Measurements from ENCODE around the gene EPB41L4B. TPM values are rescaled to one million over a fixed set of nuclear protein-coding genes. Genes with fewer than 3 reads are reported as not detected.

Gene EPB41L4B
- total RNA-seq, 1 experiment from 2014 or later: 8.1 TPM

DNA sequence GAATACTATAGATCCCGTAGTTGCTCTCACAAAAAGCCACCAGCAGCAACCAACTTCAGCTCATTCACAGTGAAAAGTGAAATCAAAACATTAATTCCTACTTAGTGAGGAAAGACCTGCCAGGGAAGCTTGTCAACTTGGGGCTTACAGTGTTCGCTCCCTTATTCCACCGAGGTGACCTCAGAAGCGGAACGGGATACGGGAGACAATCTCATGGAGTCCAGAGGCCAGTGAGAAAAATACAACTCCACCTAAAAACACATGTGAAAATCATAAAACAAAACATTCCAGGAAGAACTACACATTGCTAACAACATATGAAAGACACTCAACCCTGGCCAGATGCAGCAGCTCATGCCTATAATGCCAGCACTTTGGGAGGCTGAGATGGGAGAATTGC is 11.6 kb downstream of the EPB41L4B start:
- no peak for ATAC-seq
- Histone ChIP-seq H3K9ac (ENCODE audit: low read length) (no peak overlapping the region), H3K4me3 (replicated peaks in 1 of 2; ENCODE audit: low read depth in 1 of 2, low read length in 2 of 2) (no peak overlapping the region), H3K27ac (ENCODE audit: low read depth, low read length) (no peak overlapping the region), H3K79me2 (ENCODE audit: insufficient read depth, low read length) (peaks cover 28% of the 10 kb centered on the region), H3K27me3 (ENCODE audit: insufficient read depth, low read length) (no peaks in the 10 kb centered on the region), H3K9me3 (ENCODE audit: control insufficient read depth in 1 of 2, insufficient read depth in 1 of 2, low read depth in 1 of 2, low read length in 2 of 2) (no peaks in the 10 kb centered on the region), H3K4me2 (ENCODE audit: low read length) (no peak overlapping the region), H3K36me3 (ENCODE audit: control insufficient read depth in 1 of 2, insufficient read depth in 2 of 2, low read length in 2 of 2) (no peaks in the 10 kb centered on the region), H3K9me2 (ENCODE audit: insufficient read depth) (no peaks in the 10 kb centered on the region), H4K20me1 (ENCODE audit: insufficient read depth) (no peaks in the 10 kb centered on the region), H3K4me1 (ENCODE audit: control insufficient read depth in 1 of 2, insufficient read depth in 2 of 2, low read length in 2 of 2) (peaks cover 22 to 53% of the 10 kb centered on the region in 2 experiments), H2AFZ (ENCODE audit: low read depth, low read length, poor library complexity, severe bottlenecking) (no peak overlapping the region)
- TF ChIP-seq, protein P1, sequence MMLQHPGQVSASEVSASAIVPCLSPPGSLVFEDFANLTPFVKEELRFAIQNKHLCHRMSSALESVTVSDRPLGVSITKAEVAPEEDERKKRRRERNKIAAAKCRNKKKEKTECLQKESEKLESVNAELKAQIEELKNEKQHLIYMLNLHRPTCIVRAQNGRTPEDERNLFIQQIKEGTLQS (IDR thresholded peaks at IDR 0.05): no peak
- TF ChIP-seq, protein P2, sequence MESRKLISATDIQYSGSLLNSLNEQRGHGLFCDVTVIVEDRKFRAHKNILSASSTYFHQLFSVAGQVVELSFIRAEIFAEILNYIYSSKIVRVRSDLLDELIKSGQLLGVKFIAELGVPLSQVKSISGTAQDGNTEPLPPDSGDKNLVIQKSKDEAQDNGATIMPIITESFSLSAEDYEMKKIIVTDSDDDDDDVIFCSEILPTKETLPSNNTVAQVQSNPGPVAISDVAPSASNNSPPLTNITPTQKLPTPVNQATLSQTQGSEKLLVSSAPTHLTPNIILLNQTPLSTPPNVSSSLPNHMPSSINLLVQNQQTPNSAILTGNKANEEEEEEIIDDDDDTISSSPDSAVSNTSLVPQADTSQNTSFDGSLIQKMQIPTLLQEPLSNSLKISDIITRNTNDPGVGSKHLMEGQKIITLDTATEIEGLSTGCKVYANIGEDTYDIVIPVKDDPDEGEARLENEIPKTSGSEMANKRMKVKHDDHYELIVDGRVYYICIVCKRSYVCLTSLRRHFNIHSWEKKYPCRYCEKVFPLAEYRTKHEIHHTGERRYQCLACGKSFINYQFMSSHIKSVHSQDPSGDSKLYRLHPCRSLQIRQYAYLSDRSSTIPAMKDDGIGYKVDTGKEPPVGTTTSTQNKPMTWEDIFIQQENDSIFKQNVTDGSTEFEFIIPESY (IDR thresholded peaks at IDR 0.05; ENCODE audit: extremely low read depth, insufficient replicate concordance, low read length): no peak
- TF ChIP-seq ZFX (IDR thresholded peaks at IDR 0.05): no peak
- TF ChIP-seq TCF7L2 (IDR thresholded peaks at IDR 0.05; ENCODE audit: borderline replicate concordance, extremely low read depth, insufficient read depth, insufficient read length): no peak
- no peak for TF ChIP-seq FOSL1 (IDR thresholded peaks at IDR 0.05; ENCODE audit: low read depth)
- TF ChIP-seq ELF1 (IDR thresholded peaks at IDR 0.05; ENCODE audit: borderline replicate concordance, low read depth): no peak
- TF ChIP-seq CBX3 (IDR thresholded peaks at IDR 0.05; ENCODE audit: low read depth): no peak
- TF ChIP-seq SP1 (IDR thresholded peaks at IDR 0.05; ENCODE audit: low read depth): no peak
- no peak for TF ChIP-seq ZNF274 (IDR thresholded peaks at IDR 0.05; ENCODE audit: low read depth, low read length)
- TF ChIP-seq JUND (IDR thresholded peaks at IDR 0.05): no peak
- no peak for TF ChIP-seq RAD21 (IDR thresholded peaks at IDR 0.05; ENCODE audit: low read depth)
- TF ChIP-seq YY1 (IDR thresholded peaks at IDR 0.05; ENCODE audit: extremely low read depth, insufficient replicate concordance, low read depth, low read length): no peak
- no peak for TF ChIP-seq CEBPB (IDR thresholded peaks at IDR 0.05; ENCODE audit: low read depth)
- TF ChIP-seq EZH2 (IDR thresholded peaks at IDR 0.05): no peak
- no peak for TF ChIP-seq POLR2A (IDR thresholded peaks at IDR 0.05; ENCODE audit: borderline replicate concordance, extremely low read depth, insufficient read depth, insufficient read length)
- no peak for TF ChIP-seq SRF (IDR thresholded peaks at IDR 0.05; ENCODE audit: low read depth)
- TF ChIP-seq SIN3A (IDR thresholded peaks at IDR 0.05; ENCODE audit: low read depth): no peak
- TF ChIP-seq, protein P3, sequence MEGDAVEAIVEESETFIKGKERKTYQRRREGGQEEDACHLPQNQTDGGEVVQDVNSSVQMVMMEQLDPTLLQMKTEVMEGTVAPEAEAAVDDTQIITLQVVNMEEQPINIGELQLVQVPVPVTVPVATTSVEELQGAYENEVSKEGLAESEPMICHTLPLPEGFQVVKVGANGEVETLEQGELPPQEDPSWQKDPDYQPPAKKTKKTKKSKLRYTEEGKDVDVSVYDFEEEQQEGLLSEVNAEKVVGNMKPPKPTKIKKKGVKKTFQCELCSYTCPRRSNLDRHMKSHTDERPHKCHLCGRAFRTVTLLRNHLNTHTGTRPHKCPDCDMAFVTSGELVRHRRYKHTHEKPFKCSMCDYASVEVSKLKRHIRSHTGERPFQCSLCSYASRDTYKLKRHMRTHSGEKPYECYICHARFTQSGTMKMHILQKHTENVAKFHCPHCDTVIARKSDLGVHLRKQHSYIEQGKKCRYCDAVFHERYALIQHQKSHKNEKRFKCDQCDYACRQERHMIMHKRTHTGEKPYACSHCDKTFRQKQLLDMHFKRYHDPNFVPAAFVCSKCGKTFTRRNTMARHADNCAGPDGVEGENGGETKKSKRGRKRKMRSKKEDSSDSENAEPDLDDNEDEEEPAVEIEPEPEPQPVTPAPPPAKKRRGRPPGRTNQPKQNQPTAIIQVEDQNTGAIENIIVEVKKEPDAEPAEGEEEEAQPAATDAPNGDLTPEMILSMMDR (IDR thresholded peaks at IDR 0.05 in 2 of 3, conservative IDR thresholded peaks at IDR 0.05 in 1 of 3; ENCODE audit: borderline replicate concordance in 1 of 3, insufficient read depth in 1 of 3, low read depth in 2 of 3, low read length in 2 of 3): no peak
- no peak for TF ChIP-seq EZH2phosphoT487 (IDR thresholded peaks at IDR 0.05; ENCODE audit: borderline replicate concordance)
- TF ChIP-seq, protein P4, sequence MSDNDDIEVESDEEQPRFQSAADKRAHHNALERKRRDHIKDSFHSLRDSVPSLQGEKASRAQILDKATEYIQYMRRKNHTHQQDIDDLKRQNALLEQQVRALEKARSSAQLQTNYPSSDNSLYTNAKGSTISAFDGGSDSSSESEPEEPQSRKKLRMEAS (IDR thresholded peaks at IDR 0.05): no peak
- CTCF ChIA-PET: no interaction called here
- no peak for DNase-seq (ENCODE audit: low read depth, low spot score)
- intact Hi-C loops (cut with micrococcal nuclease): no loop called here
- BruUV-seq (replicated peaks): no TSS peak
- POLR2A ChIA-PET: no interaction called here
- RAD21 ChIA-PET (ENCODE audit: low non-redundant PET in 1 of 2, low total read pairs in 2 of 2, uncharacterized antibody in 2 of 2, unreplicated experiment in 2 of 2): no interaction called here
